AG10803 (cell line): Measurements from ENCODE around the gene ZNF683.
"Not testable (repeated sequence)": the region's sequence is repeated elsewhere in the genome, so short reads cannot be mapped to it uniquely, and the experiment has no call there.

Experiments
- DNase-seq: peaks from one replicate; pipeline ENCODE4 v3.0.0; 2010; ENCODE audit warnings: low read depth
- H3K4me3 ChIP-seq: 2 replicates; pipeline ENCODE4 v1.5.1; 2011; ENCODE audit warnings: mild to moderate bottlenecking, low read length, control low read depth
- TF ChIP-seq, protein P1 (sequence below): conservative IDR thresholded peaks from 2 replicates; pipeline ENCODE4 v1.5.1; 2011; ENCODE audit warnings: mild to moderate bottlenecking, low read length, control low read depth, inconsistent platforms

The ZNF683 gene

DNA sequence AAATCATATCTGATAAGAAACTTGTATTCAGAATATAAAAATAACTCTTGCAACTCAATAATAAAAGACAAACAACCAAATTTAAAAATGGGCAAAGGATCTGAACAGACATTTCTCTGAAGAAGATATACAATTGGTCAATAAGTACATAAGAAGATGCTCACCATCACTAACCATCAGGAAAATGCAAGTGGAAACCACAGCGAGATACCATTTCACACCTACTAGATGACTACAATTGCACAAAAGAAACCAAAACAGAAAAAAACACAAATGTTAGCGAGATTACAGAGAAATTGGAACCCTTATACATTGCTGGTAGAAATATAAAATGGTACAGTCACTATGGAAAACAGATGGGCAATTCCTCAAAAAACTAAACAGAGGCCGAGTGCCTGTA is 11.5 kb upstream of the ZNF683 start:
- TF ChIP-seq, protein P1, sequence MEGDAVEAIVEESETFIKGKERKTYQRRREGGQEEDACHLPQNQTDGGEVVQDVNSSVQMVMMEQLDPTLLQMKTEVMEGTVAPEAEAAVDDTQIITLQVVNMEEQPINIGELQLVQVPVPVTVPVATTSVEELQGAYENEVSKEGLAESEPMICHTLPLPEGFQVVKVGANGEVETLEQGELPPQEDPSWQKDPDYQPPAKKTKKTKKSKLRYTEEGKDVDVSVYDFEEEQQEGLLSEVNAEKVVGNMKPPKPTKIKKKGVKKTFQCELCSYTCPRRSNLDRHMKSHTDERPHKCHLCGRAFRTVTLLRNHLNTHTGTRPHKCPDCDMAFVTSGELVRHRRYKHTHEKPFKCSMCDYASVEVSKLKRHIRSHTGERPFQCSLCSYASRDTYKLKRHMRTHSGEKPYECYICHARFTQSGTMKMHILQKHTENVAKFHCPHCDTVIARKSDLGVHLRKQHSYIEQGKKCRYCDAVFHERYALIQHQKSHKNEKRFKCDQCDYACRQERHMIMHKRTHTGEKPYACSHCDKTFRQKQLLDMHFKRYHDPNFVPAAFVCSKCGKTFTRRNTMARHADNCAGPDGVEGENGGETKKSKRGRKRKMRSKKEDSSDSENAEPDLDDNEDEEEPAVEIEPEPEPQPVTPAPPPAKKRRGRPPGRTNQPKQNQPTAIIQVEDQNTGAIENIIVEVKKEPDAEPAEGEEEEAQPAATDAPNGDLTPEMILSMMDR = no peak
- no peak for DNase-seq
- H3K4me3 ChIP-seq = no peak overlapping the region

DNA sequence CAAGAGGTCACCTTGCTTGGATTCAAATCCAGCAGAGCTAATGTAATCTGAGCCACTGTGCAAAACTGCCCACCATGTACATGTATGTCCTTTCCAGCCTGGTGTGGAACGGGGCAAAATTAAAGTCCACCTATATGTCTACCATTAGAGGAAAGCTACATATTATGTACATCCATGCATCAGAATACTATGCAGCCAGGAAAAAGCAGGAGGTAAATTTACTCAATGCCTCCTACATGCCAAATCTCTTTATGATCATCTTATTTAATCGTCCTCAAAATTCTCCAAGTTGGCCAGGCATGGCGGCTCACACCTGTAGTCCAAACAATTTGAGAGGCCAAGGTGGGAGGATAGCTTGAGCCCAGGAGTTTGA is 6.3 kb upstream of the ZNF683 start:
- no peak for DNase-seq
- TF ChIP-seq, protein P1 = no peak
- H3K4me3 ChIP-seq = no peak overlapping the region

DNA sequence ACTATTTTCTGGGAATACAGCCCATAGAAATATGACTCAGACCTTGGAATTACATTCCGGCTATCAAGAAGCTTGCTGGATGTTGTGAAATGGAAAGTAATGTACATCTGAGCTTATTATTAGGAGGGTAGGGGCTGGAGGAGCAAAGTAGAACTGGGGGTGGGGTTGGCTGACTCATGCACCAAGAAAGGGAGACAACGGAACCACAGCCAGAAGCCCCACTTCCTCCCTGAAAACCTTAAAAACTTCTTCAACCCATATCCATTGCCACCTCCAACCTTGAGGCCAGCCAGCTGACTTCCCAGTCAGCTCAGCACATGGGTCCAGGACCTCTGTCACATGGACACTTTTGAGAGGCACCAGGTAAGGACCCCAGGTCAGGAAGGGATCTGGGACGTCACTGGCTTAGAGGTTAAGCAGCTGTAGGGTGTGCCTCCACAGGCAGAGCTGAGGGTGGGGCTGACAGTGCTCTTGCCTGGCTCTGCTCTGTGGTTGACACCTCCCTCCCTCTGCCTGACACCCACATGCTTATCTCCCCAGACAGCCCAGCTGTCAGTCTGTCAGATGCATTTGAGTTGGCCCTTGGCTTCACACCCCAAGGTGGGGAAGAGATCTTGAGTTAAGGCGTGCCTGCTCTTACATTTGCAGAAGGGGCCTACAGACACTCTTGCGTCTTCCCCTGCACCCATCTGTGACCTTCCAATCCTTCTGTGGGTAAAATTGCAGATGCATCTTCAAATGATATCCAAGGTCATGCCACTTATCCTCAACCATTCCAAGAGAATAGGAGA is 5.7 kb upstream of the ZNF683 start:
- TF ChIP-seq, protein P1 = no peak
- DNase-seq = peak; percentile 97
- peak overlapping the region; percentile 21; the same call in 1 of the 2 replicates for H3K4me3 ChIP-seq

DNA sequence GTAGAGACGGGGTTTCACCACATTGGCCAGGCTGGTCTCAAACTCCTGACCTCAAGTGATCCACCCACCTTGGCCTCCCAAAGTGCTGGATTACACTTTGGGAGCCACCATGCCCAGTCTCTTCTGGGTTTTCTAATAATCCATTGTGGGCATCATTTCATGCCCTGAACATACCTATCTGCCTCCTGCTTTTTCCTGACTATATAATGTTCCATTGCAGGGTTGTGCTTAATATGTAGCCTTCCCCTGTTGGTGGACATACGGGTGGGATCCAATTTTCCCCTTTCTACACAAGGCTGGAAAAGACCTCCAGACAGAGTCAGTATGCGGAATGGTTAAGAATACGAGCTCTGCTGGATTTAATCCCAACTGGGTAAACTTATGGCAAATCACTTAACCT is 3.5 kb upstream of the ZNF683 start:
- TF ChIP-seq, protein P1 = no peak
- DNase-seq = no peak
- H3K4me3 ChIP-seq = no peak overlapping the region

DNA sequence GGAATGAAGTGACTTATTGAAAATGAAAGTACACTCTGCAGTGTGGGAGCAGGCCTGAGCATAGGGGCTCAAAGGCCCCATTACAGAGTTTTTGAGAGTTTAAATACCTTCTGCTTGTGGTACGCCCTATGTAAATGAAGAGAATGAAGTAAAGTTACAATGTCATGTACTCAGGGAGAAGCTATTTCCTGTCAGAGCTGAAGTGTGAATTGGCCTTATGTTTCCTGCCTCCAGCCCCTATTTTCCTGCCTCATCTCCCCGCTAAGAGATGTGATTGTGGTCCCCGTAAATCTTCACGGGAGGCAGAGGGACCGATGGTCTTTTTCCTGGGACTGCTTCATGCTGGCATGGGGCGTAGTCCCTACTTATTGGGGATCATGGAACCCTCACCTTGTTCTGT is 2.5 kb upstream of the ZNF683 start:
- DNase-seq = no peak
- TF ChIP-seq, protein P1 = no peak
- H3K4me3 ChIP-seq = no peak overlapping the region

DNA sequence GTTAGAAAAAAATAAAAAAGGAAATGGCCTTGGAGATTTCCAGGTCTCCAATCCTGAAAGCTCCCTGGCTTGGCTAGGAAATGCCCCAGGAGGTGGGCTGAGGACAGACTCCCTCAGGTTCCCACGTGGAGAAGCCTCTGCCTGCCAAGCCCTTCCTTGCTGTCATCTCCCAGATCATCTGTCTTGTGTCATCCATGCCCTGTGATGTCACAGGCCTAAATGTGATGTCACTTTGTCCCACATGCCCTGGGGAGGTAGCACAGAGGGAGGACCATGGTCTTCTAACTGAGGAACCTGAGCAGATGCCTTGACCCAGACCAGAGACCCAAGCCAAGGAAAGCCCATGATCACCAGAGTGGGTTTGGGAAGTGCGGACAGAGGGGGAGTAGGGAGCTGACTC is 1.8 kb upstream of the ZNF683 start:
- not testable (repeated sequence) for DNase-seq, H3K4me3 ChIP-seq

DNA sequence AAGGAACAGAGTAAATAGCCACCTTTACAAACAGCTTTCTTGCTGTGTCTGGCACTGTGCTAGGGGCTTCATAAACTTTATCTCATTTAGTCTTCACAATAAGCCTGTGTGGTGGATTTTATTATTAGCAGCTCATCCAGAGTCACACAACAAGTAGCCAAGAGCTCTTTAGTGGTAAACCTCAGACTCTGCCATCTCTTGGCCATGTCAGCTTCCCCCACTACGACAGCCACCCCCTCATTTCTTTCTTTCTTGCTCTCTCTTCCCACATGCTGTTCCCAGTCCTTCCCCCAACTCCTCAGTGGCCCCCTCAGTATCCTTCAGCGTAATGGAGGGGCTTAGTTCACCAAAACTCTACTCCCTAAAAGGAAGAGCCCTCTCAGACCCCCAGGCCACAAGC is 1.2 kb upstream of the ZNF683 start:
- DNase-seq = no peak
- no peak overlapping the region for H3K4me3 ChIP-seq
- TF ChIP-seq, protein P1 = no peak
